GM19463 (cell line): ENCODE results near the gene MBTPS1.

Source experiments
- ATAC-seq: cut with Tn5 transposase; IDR thresholded peaks from one replicate; pipeline ENCODE4 v1.9.1; 2021; ENCODE audit warnings: mild to moderate bottlenecking, moderate library complexity; ENCODE audit not compliant: unreplicated experiment

The MBTPS1 gene

GRCh38 chr16:84080378-84080777 is 36.4 kb downstream of the MBTPS1 start:
- ATAC-seq, result no peak

- ATAC-seq, result no peak
These were observed 37.1 kb downstream of the MBTPS1 start for GRCh38 chr16:84079664-84080063.

GRCh38 chr16:84075376-84075775 is 41.4 kb downstream of the MBTPS1 start:
- no peak for ATAC-seq

GRCh38 chr16:84074721-84075120 is 42.0 kb downstream of the MBTPS1 start:
- ATAC-seq, result no peak

GRCh38 chr16:84072014-84072413 is 44.7 kb downstream of the MBTPS1 start:
- ATAC-seq, result no peak

GRCh38 chr16:84071121-84071520 is 45.6 kb downstream of the MBTPS1 start:
- no peak for ATAC-seq

- no peak for ATAC-seq
These were observed 47.2 kb downstream of the MBTPS1 start for GRCh38 chr16:84069540-84069939.

GRCh38 chr16:84068783-84069462 is 47.8 kb downstream of the MBTPS1 start:
- ATAC-seq, result no peak

GRCh38 chr16:84068041-84068440 is 48.7 kb downstream of the MBTPS1 start:
- ATAC-seq, result no peak

- no peak for ATAC-seq
These were observed 49.1 kb downstream of the MBTPS1 start for GRCh38 chr16:84067640-84068039.

GRCh38 chr16:84065536-84066132 is 51.1 kb downstream of the MBTPS1 start:
- no peak for ATAC-seq

- no peak for ATAC-seq
These were observed 52.8 kb downstream of the MBTPS1 start for GRCh38 chr16:84063980-84064379.

GRCh38 chr16:84062734-84063640 is 53.8 kb downstream of the MBTPS1 start:
- no peak for ATAC-seq

GRCh38 chr16:84061236-84061819 is 55.4 kb downstream of the MBTPS1 start:
- ATAC-seq, result no peak

GRCh38 chr16:84059946-84060901 is 56.5 kb downstream of the MBTPS1 start:
- ATAC-seq, result no peak

- no peak for ATAC-seq
These were observed 57.6 kb downstream of the MBTPS1 start for GRCh38 chr16:84059111-84059510.

GRCh38 chr16:84058664-84059063 is 58.1 kb downstream of the MBTPS1 start:
- no peak for ATAC-seq

- ATAC-seq, result no peak
These were observed 58.5 kb downstream of the MBTPS1 start for GRCh38 chr16:84058211-84058610.

- ATAC-seq, result no peak
These were observed 59.8 kb downstream of the MBTPS1 start for GRCh38 chr16:84056933-84057332.
